ENCODE measurements around the gene QARS1. TPM values are rescaled to one million over a fixed set of nuclear protein-coding genes. Genes with fewer than 3 reads are reported as not detected.

QARS1 gene
- total RNA-seq, 1 donor from 2014 or later, result 213 TPM

- DNase-seq, result peak; percentile 89
These were observed 16.0 kb upstream of the QARS1 start, which contains the start of gene USP19 for GRCh38 chr3:49120438-49121131. USP19 (minus strand) TSS chr3:49120823; CDS start chr3:49119145, 1,678 bp downstream.

DNA sequence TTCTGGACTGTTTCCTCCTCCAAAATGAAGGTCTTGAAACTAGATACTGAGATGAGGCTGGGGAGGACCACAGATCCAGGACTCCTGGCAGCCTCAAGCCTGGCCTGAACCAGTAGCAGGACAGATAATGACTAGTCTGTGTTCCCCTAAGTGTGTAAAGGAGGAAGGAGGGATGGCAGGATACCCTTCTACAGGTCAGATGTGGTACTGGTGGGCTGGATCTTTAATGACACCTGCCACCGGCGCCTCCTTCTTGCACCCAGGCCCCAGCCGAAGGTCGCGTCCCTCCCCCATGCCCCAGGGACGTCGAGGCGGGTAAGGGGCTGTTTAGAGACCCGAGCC is 15.5 kb upstream of the QARS1 start:
- DNase-seq, result no peak

DNA sequence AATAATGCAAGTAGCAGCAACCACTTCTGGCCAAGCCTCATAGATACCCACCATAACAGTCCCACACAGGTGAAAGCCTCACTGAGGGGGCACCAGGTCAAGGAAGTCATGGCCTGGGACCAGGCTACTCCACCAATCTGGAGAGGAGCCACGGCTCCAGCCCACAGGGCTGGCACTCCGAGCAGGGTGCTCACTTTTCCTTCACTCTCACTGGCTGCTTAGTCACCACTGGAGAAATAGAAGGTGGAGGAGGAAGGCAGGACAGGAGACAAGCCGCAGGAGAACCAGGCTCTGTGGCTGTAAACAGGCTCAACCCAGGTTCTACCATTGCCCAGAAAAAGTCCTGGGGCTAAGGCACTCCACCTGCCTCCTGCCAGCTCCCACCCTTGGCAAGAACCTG is 14.9 kb upstream of the QARS1 start:
- DNase-seq, result no peak

DNA sequence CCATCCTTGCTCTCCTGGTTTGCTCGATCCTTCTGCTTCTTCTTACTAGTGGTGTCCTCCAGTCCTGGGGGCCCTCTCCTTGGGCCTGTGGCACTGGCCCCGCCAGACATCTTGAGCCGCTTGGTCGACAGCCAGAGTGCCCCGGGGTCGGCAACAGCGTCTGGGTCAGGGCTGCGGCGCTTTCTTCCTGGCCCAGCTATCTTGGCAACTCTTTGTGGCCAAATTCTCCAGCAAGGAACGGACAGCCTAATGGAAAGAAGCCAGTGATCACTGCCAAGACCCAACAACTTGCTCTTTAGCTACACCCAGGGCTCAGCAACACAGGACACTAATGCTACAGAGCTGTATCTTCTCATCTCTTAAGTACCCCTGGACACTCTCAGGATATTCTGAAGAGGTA is 14.5 kb upstream of the QARS1 start:
- no peak for DNase-seq

DNA sequence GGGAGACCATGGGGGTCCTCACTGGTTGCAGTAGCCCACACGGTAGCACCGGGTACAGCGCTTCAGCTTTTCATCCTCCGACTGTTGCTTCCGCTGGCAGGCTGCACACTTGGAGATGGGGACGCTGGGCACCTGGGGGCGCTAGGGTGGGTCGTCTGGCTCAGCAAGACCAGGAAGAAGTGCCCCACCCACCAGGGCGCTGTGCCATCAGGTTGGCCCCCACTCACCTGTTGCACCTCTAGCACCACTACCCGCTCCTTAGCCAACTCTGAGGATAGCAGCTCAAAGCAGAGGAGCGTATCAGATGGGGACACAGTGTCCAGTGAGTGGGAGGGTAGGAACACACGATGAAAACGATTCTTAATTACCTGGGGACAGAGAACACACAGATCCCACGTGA is 7.7 kb upstream of the QARS1 start:
- no peak for DNase-seq

DNA sequence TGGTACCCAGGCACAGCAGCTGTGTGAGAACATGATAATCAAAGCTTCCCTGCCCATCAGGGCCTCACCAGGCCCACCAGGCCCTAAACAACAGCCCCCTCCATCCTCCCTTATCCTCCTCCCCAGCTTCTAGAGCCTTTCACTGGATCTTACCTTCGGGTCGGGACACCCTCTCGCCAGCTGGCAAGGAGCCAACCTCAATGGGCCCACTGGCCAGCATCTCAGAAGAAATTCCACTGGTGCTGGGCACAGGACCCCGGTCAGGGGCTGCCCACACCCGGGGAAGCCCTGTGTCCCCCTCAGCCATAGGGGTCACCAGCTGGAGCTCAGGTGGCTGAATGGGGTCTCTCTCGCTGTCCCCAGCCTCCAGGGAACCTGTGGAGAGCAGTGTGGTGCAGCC is 6.8 kb upstream of the QARS1 start:
- DNase-seq, result no peak

GRCh38 chr3:49110780-49111179 is 6.2 kb upstream of the QARS1 start:
- no peak for DNase-seq

GRCh38 chr3:49108346-49108745 is 3.8 kb upstream of the QARS1 start:
- DNase-seq, result no peak

- no peak for DNase-seq
These were observed 518 bp downstream of the QARS1 start for GRCh38 chr3:49104052-49104426.

GRCh38 chr3:49100046-49100615 is 4.4 kb downstream of the QARS1 start:
- DNase-seq, result no peak

GRCh38 chr3:49098910-49099630 is 5.5 kb downstream of the QARS1 start:
- no peak for DNase-seq

DNA sequence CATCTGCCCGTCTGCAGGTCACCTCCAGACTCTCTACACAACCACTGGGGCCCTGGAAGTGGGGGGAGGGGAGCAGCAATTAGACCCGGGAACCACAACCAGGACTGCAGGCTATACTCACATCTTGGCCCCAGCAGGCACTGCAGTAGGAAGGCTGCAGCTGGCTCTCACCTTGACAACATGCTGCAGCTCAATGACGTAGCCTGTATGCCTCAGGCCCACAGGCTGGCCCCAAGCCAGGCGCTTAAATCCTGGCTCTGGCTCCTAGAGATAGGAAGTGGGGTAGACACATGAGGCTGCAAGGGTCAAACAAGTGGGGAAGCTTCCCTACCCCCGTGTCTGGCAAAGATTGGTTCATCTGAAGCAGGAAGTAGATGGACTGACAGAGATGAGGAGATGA is 6.1 kb downstream of the QARS1 start:
- no peak for DNase-seq

- peak; percentile 98 for DNase-seq
These were observed 10.4 kb downstream of the QARS1 start, which contains the start of gene QRICH1 for GRCh38 chr3:49093853-49094767. QRICH1 (minus strand) TSS chr3:49094071; CDS start chr3:49077017, 17,054 bp downstream.

- peak; percentile 74 for DNase-seq
These were observed 11.4 kb downstream of the QARS1 start for GRCh38 chr3:49092938-49093852.

DNA sequence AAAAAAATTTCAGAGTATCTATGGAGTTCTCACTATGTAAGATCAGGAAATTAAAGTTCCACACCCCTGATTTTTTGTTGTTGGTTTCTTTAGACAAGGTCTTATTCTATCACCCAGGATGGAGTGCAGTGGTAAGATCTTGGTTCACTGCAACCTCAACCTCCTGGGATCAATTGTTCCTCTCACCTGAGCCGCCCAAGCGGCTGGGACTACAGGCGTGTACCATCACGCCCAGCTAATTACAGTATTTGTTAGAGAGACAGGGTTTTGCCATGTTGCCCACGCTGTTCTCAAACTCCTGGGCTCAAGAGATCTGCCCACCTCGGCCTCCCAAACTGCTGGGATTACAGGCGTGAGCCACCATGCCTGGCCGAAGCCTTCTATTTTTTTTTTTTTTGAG is 23.1 kb downstream of the QARS1 start:
- DNase-seq, result no peak

- DNase-seq, result no peak
These were observed 25.3 kb downstream of the QARS1 start for GRCh38 chr3:49079270-49079669.

DNA sequence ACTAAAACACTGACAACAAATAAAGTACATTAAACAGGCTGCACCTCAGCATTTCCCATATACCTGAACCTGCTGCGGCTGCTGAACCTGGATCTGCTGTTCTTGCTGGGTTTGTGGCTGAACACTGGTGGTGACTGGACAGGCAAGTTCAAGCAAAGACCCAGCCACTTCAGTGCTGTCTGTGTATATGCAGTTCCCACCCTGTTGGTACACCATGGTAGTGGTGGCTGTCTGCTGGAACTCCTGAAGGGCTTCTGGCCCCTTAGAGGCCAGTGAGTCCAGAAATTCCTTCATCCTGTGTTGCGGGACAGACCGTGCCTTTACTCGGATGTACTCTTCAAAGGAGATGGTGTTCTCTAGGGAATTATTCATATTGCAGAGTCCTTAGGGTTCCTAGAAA is 27.9 kb downstream of the QARS1 start:
- no peak for DNase-seq

- DNase-seq, result no peak
These were observed 28.4 kb downstream of the QARS1 start for GRCh38 chr3:49076116-49076515.

DNA sequence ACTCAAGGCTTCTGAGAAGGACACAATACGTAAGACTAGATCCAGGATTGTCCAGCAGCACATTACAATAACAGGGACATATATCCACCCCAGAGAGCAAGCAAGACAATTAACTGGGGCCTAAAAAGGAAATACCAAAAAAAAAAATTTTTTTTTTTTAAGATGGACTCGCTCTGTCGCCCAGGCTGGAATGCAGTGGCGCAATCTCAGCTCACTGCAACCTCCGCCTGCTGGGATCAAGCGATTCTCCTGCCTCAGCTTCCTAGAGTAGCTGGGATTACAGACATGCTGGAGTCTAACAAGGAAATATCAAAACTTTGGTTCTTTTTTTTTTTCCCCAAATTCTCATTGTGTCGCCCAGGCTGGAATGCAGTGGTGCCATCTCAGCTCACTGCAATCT is 46.5 kb downstream of the QARS1 start:
- no peak for DNase-seq

DNA sequence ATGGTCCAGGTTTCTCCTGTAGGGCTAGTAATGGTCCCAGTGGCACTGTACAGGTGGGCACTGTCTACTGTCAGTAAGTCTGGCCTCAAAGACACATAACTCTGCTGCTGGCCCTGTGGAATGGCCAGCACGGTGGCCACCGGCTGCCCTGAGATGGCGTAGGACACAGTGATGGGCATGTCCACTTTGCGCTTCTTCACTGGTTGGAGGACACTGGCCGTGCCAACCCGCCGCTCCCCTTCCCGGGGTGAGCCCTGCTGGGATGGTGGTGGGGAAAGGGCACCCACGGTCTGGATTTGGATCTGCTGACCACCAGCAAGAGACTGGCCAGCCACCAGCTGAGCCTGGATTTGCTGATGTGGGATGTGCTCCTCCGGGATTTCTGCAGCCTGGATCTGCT is 47.3 kb downstream of the QARS1 start:
- no peak for DNase-seq

- DNase-seq, result no peak
These were observed 50.2 kb downstream of the QARS1 start for GRCh38 chr3:49054344-49054862.

Measured in skin of body (tissue), 2 donors.